CD8-positive, alpha-beta memory T cell (primary cell): ENCODE measurements around the gene IGDCC3. TPM values are rescaled to one million over a fixed set of nuclear protein-coding genes. Genes with fewer than 3 reads are reported as not detected.

ENCODE experiments used
- CTCF ChIA-PET: fragments of 350-600 bp; sonication (Branson Sonifier 250); formaldehyde crosslinking; loops from one replicate; lab custom pipeline; 2021; ENCODE audit warnings: antibody characterized with exemption; lab: Charles Lee
- POLR2A ChIA-PET: fragments of 350-600 bp; sonication (Branson Sonifier 250); formaldehyde crosslinking; loops from one replicate; lab custom pipeline; 2021; ENCODE audit warnings: antibody characterized with exemption; lab: Charles Lee
- DNase-seq, 5 donors: peaks; one replicate each; pipeline versions ENCODE4 v3.0.0 to v3.0.0-alpha.2; 2020 to 2022; ENCODE audit warnings: mixed read lengths in 1 of 5
- H3K27ac ChIP-seq: one replicate; pipeline ENCODE4 v1.7.0; 2013; ENCODE audit warnings: low read depth, mild to moderate bottlenecking, low read length, moderate library complexity
- H3K27me3 ChIP-seq: 2 replicates; pipeline ENCODE4 v1.7.0; 2013; ENCODE audit warnings: low read length, mild to moderate bottlenecking; ENCODE audit not compliant: insufficient read depth, poor library complexity, severe bottlenecking
- H3K36me3 ChIP-seq: 2 replicates; pipeline ENCODE4 v1.7.0; 2013; ENCODE audit warnings: mild to moderate bottlenecking, low read length, moderate library complexity; ENCODE audit not compliant: insufficient read depth
- H3K4me1 ChIP-seq: 2 replicates; pipeline ENCODE4 v1.7.0; 2013; ENCODE audit warnings: mild to moderate bottlenecking, low read length, moderate library complexity; ENCODE audit not compliant: insufficient read depth
- H3K4me3 ChIP-seq: 2 replicates; pipeline ENCODE4 v1.7.0; 2013; ENCODE audit warnings: mild to moderate bottlenecking, low read length
- H3K9me3 ChIP-seq: 2 replicates; pipeline ENCODE4 v1.7.0; 2013; ENCODE audit warnings: mild to moderate bottlenecking, low read length
- H3K27ac Mint-ChIP-seq, 8 donors: one replicate each; pipeline ENCODE4 v1.8.0; 2020 to 2021; ENCODE audit warnings: mixed read lengths in 8 of 8, mild to moderate bottlenecking in 6 of 8, inconsistent platforms in 3 of 8, moderate library complexity in 3 of 8
- H3K27me3 Mint-ChIP-seq, 2 donors: one replicate each; pipeline ENCODE4 v1.8.0; 2020 to 2021; ENCODE audit warnings: mixed read lengths in 2 of 2, mild to moderate bottlenecking in 1 of 2, moderate library complexity in 1 of 2
- H3K36me3 Mint-ChIP-seq, 3 donors: one replicate each; pipeline ENCODE4 v1.8.0; 2020 to 2021; ENCODE audit warnings: mixed read lengths in 3 of 3, inconsistent platforms in 1 of 3, mild to moderate bottlenecking in 1 of 3
- H3K4me1 Mint-ChIP-seq, 3 donors: one replicate each; pipeline ENCODE4 v1.8.0; 2020 to 2021; ENCODE audit warnings: mixed read lengths in 3 of 3, inconsistent platforms in 1 of 3, mild to moderate bottlenecking in 1 of 3
- H3K4me3 Mint-ChIP-seq, 7 donors: one replicate each; pipeline ENCODE4 v1.8.0; 2020 to 2021; ENCODE audit warnings: mixed read lengths in 7 of 7, mild to moderate bottlenecking in 6 of 7, moderate library complexity in 4 of 7, inconsistent platforms in 2 of 7
- H3K9me3 Mint-ChIP-seq, 5 donors: one replicate each; pipeline ENCODE4 v1.8.0; 2020 to 2022; ENCODE audit warnings: mixed read lengths in 5 of 5, mild to moderate bottlenecking in 3 of 5, moderate library complexity in 2 of 5, inconsistent platforms in 1 of 5
- polyA plus RNA-seq: library from polyadenylated mRNA; unstranded; fragments of 300-500 nt; fragmentation: Illumina TruSeq; gene quantifications from one replicate; pipeline ENCODE4 v1.2.3, GENCODE V29; 2021
- total RNA-seq, 2 experiments: library from RNA; stranded (reverse); gene quantifications; one replicate each; pipeline ENCODE4 v1.2.3, GENCODE V29; 2021

Gene IGDCC3
- total and polyA plus RNA-seq, 3 experiments from 2014 or later, result not detected

GRCh38 chr15:65318870-65319356, 58.9 kb downstream of the IGDCC3 start:
- Mint-ChIP-seq H3K27me3 (peaks cover 6 to 20% of the 10 kb centered on the region in 2 donors), H3K9me3 (no peaks in the 10 kb centered on the region), H3K36me3 (no peaks in the 10 kb centered on the region), H3K27ac (peak overlapping the region in 3 of 8 donors; percentile 4 to 39 (median 31)), H3K4me1 (no peaks in the 10 kb centered on the region), H3K4me3 (no peak overlapping the region)
- Histone ChIP-seq H3K27me3 (peaks cover 3% of the 10 kb centered on the region), H3K36me3 (no peaks in the 10 kb centered on the region), H3K4me3 (no peak overlapping the region), H3K27ac (no peak overlapping the region), H3K9me3 (no peaks in the 10 kb centered on the region), H3K4me1 (no peaks in the 10 kb centered on the region)
- POLR2A ChIA-PET, result no interaction called here
- DNase-seq, result peak; percentile 58 to 82 (median 64)
- CTCF ChIA-PET, result interaction anchor here (0.6 to 8.7 kb wide), 10 partner anchors 9 to 81 kb away, joined by 3 to 113 read pairs (median 5); partner anchors contain the start of genes PARP16 and RNU5B-1

GRCh38 chr15:65312400-65312916, 65.3 kb downstream of the IGDCC3 start:
- no peaks in the 10 kb centered on the region for H3K9me3 ChIP-seq
- H3K9me3 Mint-ChIP-seq, result no peaks in the 10 kb centered on the region
- peaks cover 3% of the 10 kb centered on the region for H3K27me3 ChIP-seq
- DNase-seq, result no peak
- H3K4me1 Mint-ChIP-seq, result no peaks in the 10 kb centered on the region
- H3K27me3 Mint-ChIP-seq, result peaks cover 1 to 8% of the 10 kb centered on the region in 2 donors
- H3K27ac Mint-ChIP-seq, result no peak overlapping the region
- ChIA-PET POLR2A (interaction anchor here (1.0 kb wide), 1 partner anchor 8 kb away, joined by 3 read pairs; the partner anchor contains the start of gene RNU5B-1), CTCF (interaction anchor here (1.0 to 1.3 kb wide), 2 partner anchors 8 to 15 kb away, joined by 3 to 4 read pairs; partner anchors contain the start of gene RNU5B-1)
- no peak overlapping the region for H3K4me3 Mint-ChIP-seq
- H3K27ac ChIP-seq, result no peak overlapping the region
- H3K36me3 Mint-ChIP-seq, result no peaks in the 10 kb centered on the region
- H3K36me3 ChIP-seq, result no peaks in the 10 kb centered on the region
- no peak overlapping the region for H3K4me3 ChIP-seq
- no peaks in the 10 kb centered on the region for H3K4me1 ChIP-seq

GRCh38 chr15:65311760-65312159, 66.0 kb downstream of the IGDCC3 start:
- H3K9me3 Mint-ChIP-seq, result no peaks in the 10 kb centered on the region
- Histone ChIP-seq H3K4me3 (no peak overlapping the region), H3K4me1 (no peaks in the 10 kb centered on the region), H3K27ac (no peak overlapping the region), H3K9me3 (no peaks in the 10 kb centered on the region), H3K27me3 (peaks cover 3% of the 10 kb centered on the region), H3K36me3 (no peaks in the 10 kb centered on the region)
- POLR2A ChIA-PET, result no interaction called here
- no peak overlapping the region for H3K27ac Mint-ChIP-seq
- no peak for DNase-seq
- no peaks in the 10 kb centered on the region for H3K36me3 Mint-ChIP-seq
- H3K4me3 Mint-ChIP-seq, result no peak overlapping the region
- peaks cover 0 to 2% (median 0%) of the 10 kb centered on the region in 3 donors for H3K4me1 Mint-ChIP-seq
- H3K27me3 Mint-ChIP-seq, result peaks cover 1 to 8% of the 10 kb centered on the region in 2 donors
- CTCF ChIA-PET, result no interaction called here

- POLR2A ChIA-PET, result no interaction called here
- H3K4me1 Mint-ChIP-seq, result peaks cover 5 to 10% (median 8%) of the 10 kb centered on the region in 3 donors
- Histone ChIP-seq H3K4me3 (no peak overlapping the region), H3K36me3 (no peaks in the 10 kb centered on the region), H3K4me1 (no peaks in the 10 kb centered on the region), H3K9me3 (no peaks in the 10 kb centered on the region), H3K27ac (no peak overlapping the region), H3K27me3 (peaks cover 3% of the 10 kb centered on the region)
- H3K36me3 Mint-ChIP-seq, result no peaks in the 10 kb centered on the region
- H3K27ac Mint-ChIP-seq, result no peak overlapping the region
- H3K9me3 Mint-ChIP-seq, result no peaks in the 10 kb centered on the region
- peaks cover 1 to 8% of the 10 kb centered on the region in 2 donors for H3K27me3 Mint-ChIP-seq
- H3K4me3 Mint-ChIP-seq, result no peak overlapping the region
- CTCF ChIA-PET, result interaction anchor here (1.3 kb wide), 1 partner anchor 13 kb away, joined by 6 read pairs; no protein-coding TSS in a partner anchor
- DNase-seq, result no peak
Observed at GRCh38 chr15:65310431-65311137, 67.2 kb downstream of the IGDCC3 start.

GRCh38 chr15:65309882-65310418, 67.9 kb downstream of the IGDCC3 start:
- POLR2A ChIA-PET, result no interaction called here
- CTCF ChIA-PET, result interaction anchor here (0.7 to 1.3 kb wide), 2 partner anchors 9 to 12 kb away, joined by 3 to 6 read pairs; no protein-coding TSS in a partner anchor
- no peaks in the 10 kb centered on the region for H3K36me3 Mint-ChIP-seq
- peaks cover 8 to 14% (median 12%) of the 10 kb centered on the region in 3 donors for H3K4me1 Mint-ChIP-seq
- Histone ChIP-seq H3K27me3 (no peaks in the 10 kb centered on the region), H3K36me3 (no peaks in the 10 kb centered on the region), H3K27ac (no peak overlapping the region), H3K4me1 (peaks cover 5% of the 10 kb centered on the region), H3K9me3 (no peaks in the 10 kb centered on the region), H3K4me3 (no peak overlapping the region)
- peaks cover 1 to 3% of the 10 kb centered on the region in 2 donors for H3K27me3 Mint-ChIP-seq
- no peaks in the 10 kb centered on the region for H3K9me3 Mint-ChIP-seq
- DNase-seq, result no peak
- H3K27ac Mint-ChIP-seq, result no peak overlapping the region
- H3K4me3 Mint-ChIP-seq, result no peak overlapping the region

- H3K4me3 ChIP-seq, result no peak overlapping the region
- H3K27ac ChIP-seq, result no peak overlapping the region
- Mint-ChIP-seq H3K4me1 (peaks cover 15 to 28% (median 27%) of the 10 kb centered on the region in 3 donors), H3K4me3 (no peak overlapping the region), H3K9me3 (no peaks in the 10 kb centered on the region), H3K27me3 (peaks cover 3 to 6% of the 10 kb centered on the region in 2 donors), H3K36me3 (peaks cover 0 to 6% (median 0%) of the 10 kb centered on the region in 3 donors), H3K27ac (no peak overlapping the region)
- POLR2A ChIA-PET, result no interaction called here
- H3K36me3 ChIP-seq, result no peaks in the 10 kb centered on the region
- H3K27me3 ChIP-seq, result no peaks in the 10 kb centered on the region
- CTCF ChIA-PET, result interaction anchor here (1.0 to 1.4 kb wide), 4 partner anchors 9 to 77 kb away, joined by 3 to 5 read pairs (median 4); no protein-coding TSS in a partner anchor
- H3K4me1 ChIP-seq, result peaks cover 11% of the 10 kb centered on the region
- no peak for DNase-seq
- no peaks in the 10 kb centered on the region for H3K9me3 ChIP-seq
Observed at GRCh38 chr15:65307978-65308377, 69.8 kb downstream of the IGDCC3 start.

GRCh38 chr15:65306551-65306950, 71.3 kb downstream of the IGDCC3 start:
- peak overlapping the region in 2 of 7 donors; percentile 26 to 44 for H3K4me3 Mint-ChIP-seq
- CTCF ChIA-PET, result interaction anchor here (0.7 to 1.9 kb wide), 3 partner anchors 9 to 34 kb away, joined by 3 to 5 read pairs (median 4); no protein-coding TSS in a partner anchor
- peak overlapping the region in 2 of 8 donors; percentile 30 to 43 for H3K27ac Mint-ChIP-seq

More at GRCh38 chr15:65306551-65306950, 71.3 kb downstream of the IGDCC3 start:
- H3K27me3 Mint-ChIP-seq, result peaks cover 0 to 5% of the 10 kb centered on the region in 2 donors
- H3K4me1 Mint-ChIP-seq, result peaks cover 15 to 28% (median 27%) of the 10 kb centered on the region in 3 donors
- Histone ChIP-seq H3K36me3 (no peaks in the 10 kb centered on the region), H3K9me3 (no peaks in the 10 kb centered on the region), H3K4me1 (peaks cover 11% of the 10 kb centered on the region), H3K27ac (no peak overlapping the region), H3K4me3 (no peak overlapping the region), H3K27me3 (no peaks in the 10 kb centered on the region)
- POLR2A ChIA-PET, result interaction anchor here (0.7 kb wide), 1 partner anchor 239 kb away, joined by 10 read pairs; no protein-coding TSS in a partner anchor
- H3K36me3 Mint-ChIP-seq, result peaks cover 0 to 6% (median 0%) of the 10 kb centered on the region in 3 donors
- no peaks in the 10 kb centered on the region for H3K9me3 Mint-ChIP-seq
- no peak for DNase-seq
